ENCODE data around the gene B3GNT4.
A peak's percentile ranks its signal among the peaks of the same experiment; 100 is the strongest.

B3GNT4 gene

GRCh38 chr12:122183588-122183940 is 19.9 kb upstream of the B3GNT4 start:
- Histone ChIP-seq H3K27me3 (peaks cover 40% of the 10 kb centered on the region), H3K4me3 (ENCODE audit: low read depth in 1 of 2, low read length in 1 of 2) (peak overlapping the region in 1 of 2 experiments; percentile 33), H3K36me3 (no peaks in the 10 kb centered on the region), H3K27ac (no peak overlapping the region), H3K4me1 (ENCODE audit: control insufficient read depth in 1 of 2, insufficient read depth in 1 of 2, low read depth in 1 of 2, low read length in 1 of 2) (peaks cover 14% of the 10 kb centered on the region in 2 experiments), H3K9me3 (no peaks in the 10 kb centered on the region)
- TF ChIP-seq CTCF (IDR thresholded peaks at IDR 0.05) = no peak

GRCh38 chr12:122184517-122184916 is 19.0 kb upstream of the B3GNT4 start:
- no peak overlapping the region for H3K27ac ChIP-seq

GRCh38 chr12:122185079-122185478 is 18.4 kb upstream of the B3GNT4 start:
- no peaks in the 10 kb centered on the region for H3K9me3 ChIP-seq
- peaks cover 40% of the 10 kb centered on the region for H3K27me3 ChIP-seq
- no peak overlapping the region for H3K4me3 ChIP-seq (ENCODE audit: low read depth in 1 of 2, low read length in 1 of 2)
- peaks cover 14% of the 10 kb centered on the region in 2 experiments for H3K4me1 ChIP-seq (ENCODE audit: control insufficient read depth in 1 of 2, insufficient read depth in 1 of 2, low read depth in 1 of 2, low read length in 1 of 2)
- TF ChIP-seq CTCF (IDR thresholded peaks at IDR 0.05) = no peak
- no peaks in the 10 kb centered on the region for H3K36me3 ChIP-seq
- H3K27ac ChIP-seq = no peak overlapping the region

More at GRCh38 chr12:122184517-122184916, 19.0 kb upstream of the B3GNT4 start:
- Histone ChIP-seq H3K4me3 (ENCODE audit: low read depth in 1 of 2, low read length in 1 of 2) (no peak overlapping the region), H3K36me3 (no peaks in the 10 kb centered on the region), H3K27me3 (peaks cover 40% of the 10 kb centered on the region), H3K4me1 (ENCODE audit: control insufficient read depth in 1 of 2, insufficient read depth in 1 of 2, low read depth in 1 of 2, low read length in 1 of 2) (peaks cover 14% of the 10 kb centered on the region in 2 experiments), H3K9me3 (no peaks in the 10 kb centered on the region)
- TF ChIP-seq CTCF (IDR thresholded peaks at IDR 0.05) = no peak

- Histone ChIP-seq H3K4me1 (ENCODE audit: control insufficient read depth in 1 of 2, insufficient read depth in 1 of 2, low read depth in 1 of 2, low read length in 1 of 2) (peaks cover 14% of the 10 kb centered on the region in 2 experiments), H3K27ac (no peak overlapping the region), H3K27me3 (peaks cover 40% of the 10 kb centered on the region), H3K9me3 (no peaks in the 10 kb centered on the region), H3K4me3 (ENCODE audit: low read depth in 1 of 2, low read length in 1 of 2) (no peak overlapping the region), H3K36me3 (no peaks in the 10 kb centered on the region)
- TF ChIP-seq CTCF (IDR thresholded peaks at IDR 0.05) = no peak
These were observed 17.9 kb upstream of the B3GNT4 start for GRCh38 chr12:122185494-122186082.

GRCh38 chr12:122187466-122187865 is 16.0 kb upstream of the B3GNT4 start:
- no peak overlapping the region for H3K4me3 ChIP-seq (ENCODE audit: low read depth in 1 of 2, low read length in 1 of 2)
- H3K27me3 ChIP-seq = peaks cover 29% of the 10 kb centered on the region
- no peaks in the 10 kb centered on the region for H3K36me3 ChIP-seq
- H3K4me1 ChIP-seq (ENCODE audit: control insufficient read depth in 1 of 2, insufficient read depth in 1 of 2, low read depth in 1 of 2, low read length in 1 of 2) = peaks cover 14% of the 10 kb centered on the region in 2 experiments
- no peaks in the 10 kb centered on the region for H3K9me3 ChIP-seq
- TF ChIP-seq CTCF (IDR thresholded peaks at IDR 0.05) = no peak
- no peak overlapping the region for H3K27ac ChIP-seq

Measured in neutrophil (primary cell).